ENCODE measurements around the gene RAB41. TPM values are rescaled to one million over a fixed set of nuclear protein-coding genes. Genes with fewer than 3 reads are reported as not detected.
"Not testable (repeated sequence)": the region's sequence is repeated elsewhere in the genome, so short reads cannot be mapped to it uniquely, and the experiment has no call there.

Gene RAB41
- not detected in 3 replicates for total RNA-seq

DNA sequence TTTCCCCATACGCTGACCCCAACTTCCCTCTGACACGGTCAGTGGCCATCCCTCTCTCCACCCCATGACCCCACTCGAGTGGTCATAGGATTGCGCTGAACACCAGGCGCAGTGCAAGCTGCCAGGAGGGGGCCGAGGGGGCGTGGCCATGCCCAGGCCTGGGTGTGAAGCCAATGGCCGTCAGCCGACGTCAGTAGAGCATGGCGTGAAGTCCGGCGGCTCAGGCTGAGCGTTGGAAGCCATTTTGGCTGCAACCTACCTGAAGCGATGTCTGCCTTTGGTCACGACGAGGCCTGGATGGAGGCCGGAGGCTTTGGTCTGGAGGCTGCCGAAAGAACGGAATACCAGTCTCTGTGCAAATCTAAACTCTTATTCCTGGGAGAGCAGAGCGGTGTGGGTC, at the start of gene RAB41:
Gene RAB41 (plus strand): TSS at position 222 of the 400 bp plus-strand sequence. CDS start 46 bp downstream, at position 268.
- DNase-seq (ENCODE audit: low spot score in 2 of 2, unreplicated experiment in 2 of 2), result no peak
- Mint-ChIP-seq H3K27me3 (ENCODE audit: low read depth) (no peaks in the 10 kb centered on the region), H3K4me1 (no peaks in the 10 kb centered on the region)

DNA sequence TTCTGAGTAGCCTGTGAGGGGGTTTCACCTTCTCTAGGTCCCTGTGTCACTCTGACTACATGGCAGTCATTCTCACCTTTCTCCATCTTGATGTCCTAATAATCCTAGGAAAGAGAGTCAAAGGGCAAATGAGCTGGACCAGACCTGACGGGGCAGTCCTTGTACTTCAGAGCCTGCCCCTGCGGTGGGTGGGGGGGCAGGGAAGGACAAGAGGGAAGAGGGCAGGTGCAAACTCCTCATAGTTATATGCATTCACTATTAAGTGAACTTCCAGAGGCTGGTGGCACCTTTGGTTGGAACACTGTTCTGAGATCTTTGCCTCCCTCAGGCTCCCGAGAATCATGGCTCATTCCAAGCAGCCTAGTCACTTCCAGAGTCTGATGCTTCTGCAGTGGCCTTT, 47.6 kb upstream of the RAB41 start, which contains the start of gene AWAT1:
Gene AWAT1 (plus strand): TSS at position 301 of the 400 bp plus-strand sequence. CDS start 41 bp downstream, at position 342.
- DNase-seq (ENCODE audit: low spot score in 2 of 2, unreplicated experiment in 2 of 2), result no peak
- no peaks in the 10 kb centered on the region for H3K4me1 Mint-ChIP-seq
- no peaks in the 10 kb centered on the region for H3K36me3 Mint-ChIP-seq
- H3K27ac Mint-ChIP-seq, result no peak within 1 kb of the TSS
- TF ChIP-seq, protein P1, sequence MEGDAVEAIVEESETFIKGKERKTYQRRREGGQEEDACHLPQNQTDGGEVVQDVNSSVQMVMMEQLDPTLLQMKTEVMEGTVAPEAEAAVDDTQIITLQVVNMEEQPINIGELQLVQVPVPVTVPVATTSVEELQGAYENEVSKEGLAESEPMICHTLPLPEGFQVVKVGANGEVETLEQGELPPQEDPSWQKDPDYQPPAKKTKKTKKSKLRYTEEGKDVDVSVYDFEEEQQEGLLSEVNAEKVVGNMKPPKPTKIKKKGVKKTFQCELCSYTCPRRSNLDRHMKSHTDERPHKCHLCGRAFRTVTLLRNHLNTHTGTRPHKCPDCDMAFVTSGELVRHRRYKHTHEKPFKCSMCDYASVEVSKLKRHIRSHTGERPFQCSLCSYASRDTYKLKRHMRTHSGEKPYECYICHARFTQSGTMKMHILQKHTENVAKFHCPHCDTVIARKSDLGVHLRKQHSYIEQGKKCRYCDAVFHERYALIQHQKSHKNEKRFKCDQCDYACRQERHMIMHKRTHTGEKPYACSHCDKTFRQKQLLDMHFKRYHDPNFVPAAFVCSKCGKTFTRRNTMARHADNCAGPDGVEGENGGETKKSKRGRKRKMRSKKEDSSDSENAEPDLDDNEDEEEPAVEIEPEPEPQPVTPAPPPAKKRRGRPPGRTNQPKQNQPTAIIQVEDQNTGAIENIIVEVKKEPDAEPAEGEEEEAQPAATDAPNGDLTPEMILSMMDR (IDR thresholded peaks at IDR 0.05; ENCODE audit: unreplicated experiment), result no peak
- peaks cover 14% of the 10 kb centered on the region for H3K27me3 Mint-ChIP-seq (ENCODE audit: low read depth)
- H3K9me3 Mint-ChIP-seq, result peaks cover 11% of the 10 kb centered on the region
- no peak within 1 kb of the TSS for H3K4me3 Mint-ChIP-seq

More for the DNA sequence above, at the start of gene RAB41:
- TF ChIP-seq, protein P1 (IDR thresholded peaks at IDR 0.05; ENCODE audit: unreplicated experiment), result no peak
- Mint-ChIP-seq H3K4me3 (no peak within 1 kb of the TSS), H3K9me3 (peaks cover 24% of the 10 kb centered on the region), H3K36me3 (peaks cover 11% of the 10 kb centered on the region), H3K27ac (no peak within 1 kb of the TSS)

DNA sequence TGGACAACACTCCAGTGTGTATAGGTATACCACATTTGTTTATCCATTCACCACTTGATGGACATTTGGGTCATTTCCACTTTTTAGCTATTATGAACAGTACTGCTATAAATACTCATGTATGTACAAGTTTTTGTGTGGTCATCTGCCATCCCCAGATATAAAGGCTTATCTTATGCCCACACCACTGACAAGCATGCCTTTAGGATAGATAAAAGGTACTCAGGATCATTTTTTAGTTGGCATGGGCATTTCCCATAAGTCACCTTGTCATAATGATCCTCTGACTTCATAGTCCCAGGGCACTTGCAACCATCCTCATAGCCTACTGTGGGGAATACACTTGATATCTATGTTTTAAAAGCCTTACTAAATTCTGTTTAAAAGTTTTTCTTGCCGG, 41.2 kb upstream of the RAB41 start:
- TF ChIP-seq, protein P1 (IDR thresholded peaks at IDR 0.05; ENCODE audit: unreplicated experiment), result no peak
- H3K27ac Mint-ChIP-seq, result no peak overlapping the region

DNA sequence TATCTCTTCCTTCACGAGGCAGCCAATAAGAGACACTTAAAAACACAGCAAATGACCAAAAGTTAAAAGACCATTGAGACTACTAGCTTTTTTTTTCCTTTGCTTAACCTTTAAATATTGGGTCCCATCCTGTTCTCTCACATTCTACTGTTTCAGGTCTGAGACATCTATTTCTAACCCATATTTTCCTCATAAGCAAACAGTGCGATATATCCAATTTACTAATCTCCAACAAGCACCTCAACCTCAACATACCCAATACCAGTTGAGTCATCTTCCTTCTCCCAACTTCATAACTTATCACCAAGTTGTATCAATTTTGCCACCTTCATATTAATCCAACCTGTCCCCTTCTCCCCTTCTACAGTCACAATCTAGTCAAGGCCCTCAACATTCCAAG, 40.5 kb upstream of the RAB41 start:
- H3K27me3 Mint-ChIP-seq (ENCODE audit: low read depth), result peaks cover 4% of the 10 kb centered on the region
- no peak overlapping the region for H3K27ac Mint-ChIP-seq
- no peak overlapping the region for H3K4me3 Mint-ChIP-seq
- H3K36me3 Mint-ChIP-seq, result no peaks in the 10 kb centered on the region
- peaks cover 11% of the 10 kb centered on the region for H3K9me3 Mint-ChIP-seq
- no peak for DNase-seq (ENCODE audit: low spot score in 2 of 2, unreplicated experiment in 2 of 2)
- TF ChIP-seq, protein P1 (IDR thresholded peaks at IDR 0.05; ENCODE audit: unreplicated experiment), result no peak
- H3K4me1 Mint-ChIP-seq, result no peaks in the 10 kb centered on the region

More for the DNA sequence above, 41.2 kb upstream of the RAB41 start:
- no peak overlapping the region for H3K4me3 Mint-ChIP-seq
- peaks cover 6% of the 10 kb centered on the region for H3K27me3 Mint-ChIP-seq (ENCODE audit: low read depth)
- H3K9me3 Mint-ChIP-seq, result peaks cover 11% of the 10 kb centered on the region
- no peak for DNase-seq (ENCODE audit: low spot score in 2 of 2, unreplicated experiment in 2 of 2)
- H3K36me3 Mint-ChIP-seq, result no peaks in the 10 kb centered on the region
- no peaks in the 10 kb centered on the region for H3K4me1 Mint-ChIP-seq

DNA sequence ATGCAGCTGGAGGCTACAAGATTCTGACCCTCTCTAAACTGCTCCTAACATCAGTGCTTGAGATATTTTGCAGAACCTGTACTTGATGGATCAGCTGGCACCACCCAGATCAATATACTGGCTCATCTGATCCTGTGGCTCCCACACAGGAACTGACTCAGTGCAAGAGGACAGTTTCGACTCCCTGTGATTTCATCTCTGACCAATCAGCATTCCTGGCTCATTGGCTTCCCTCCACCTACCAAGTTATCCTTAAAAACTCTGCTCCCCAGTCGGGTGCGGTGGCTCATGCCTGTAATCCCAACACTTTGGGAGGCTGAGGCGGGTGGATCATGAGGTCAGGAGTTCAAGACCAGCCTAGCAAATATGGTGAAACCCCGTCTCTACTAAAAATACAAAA, 38.4 kb upstream of the RAB41 start:
- H3K36me3 Mint-ChIP-seq; H3K27ac Mint-ChIP-seq; H3K4me1 Mint-ChIP-seq; DNase-seq (ENCODE audit: low spot score in 2 of 2, unreplicated experiment in 2 of 2); H3K9me3 Mint-ChIP-seq; H3K27me3 Mint-ChIP-seq (ENCODE audit: low read depth); H3K4me3 Mint-ChIP-seq: not testable (repeated sequence)

DNA sequence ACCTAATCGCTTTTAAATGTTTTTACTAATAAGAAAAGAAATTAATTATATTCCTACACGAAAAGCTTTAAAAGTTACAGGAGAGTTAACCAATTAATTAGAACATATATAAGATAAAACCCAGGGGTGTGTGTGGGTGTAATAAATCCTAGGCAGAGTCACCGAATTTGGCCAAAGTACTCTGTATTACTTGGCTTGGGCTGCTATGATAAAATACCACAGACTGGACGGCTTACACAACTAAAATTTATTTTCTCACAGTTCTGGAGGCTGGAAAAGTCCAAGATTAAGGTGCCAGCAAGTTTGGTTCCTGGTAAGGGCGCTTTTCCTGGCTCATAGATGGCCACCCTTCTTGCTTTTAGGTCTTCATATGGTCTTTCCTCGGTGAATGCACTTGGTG, 37.1 kb upstream of the RAB41 start:
- peaks cover 9% of the 10 kb centered on the region for H3K9me3 Mint-ChIP-seq
- no peak overlapping the region for H3K4me3 Mint-ChIP-seq
- H3K4me1 Mint-ChIP-seq, result no peaks in the 10 kb centered on the region
- H3K27ac Mint-ChIP-seq, result no peak overlapping the region
- no peak for DNase-seq (ENCODE audit: low spot score in 2 of 2, unreplicated experiment in 2 of 2)
- H3K36me3 Mint-ChIP-seq, result no peaks in the 10 kb centered on the region
- peaks cover 4% of the 10 kb centered on the region for H3K27me3 Mint-ChIP-seq (ENCODE audit: low read depth)
- TF ChIP-seq, protein P1 (IDR thresholded peaks at IDR 0.05; ENCODE audit: unreplicated experiment), result no peak
